ENCODE data around the gene ASB10.

The ASB10 gene

DNA sequence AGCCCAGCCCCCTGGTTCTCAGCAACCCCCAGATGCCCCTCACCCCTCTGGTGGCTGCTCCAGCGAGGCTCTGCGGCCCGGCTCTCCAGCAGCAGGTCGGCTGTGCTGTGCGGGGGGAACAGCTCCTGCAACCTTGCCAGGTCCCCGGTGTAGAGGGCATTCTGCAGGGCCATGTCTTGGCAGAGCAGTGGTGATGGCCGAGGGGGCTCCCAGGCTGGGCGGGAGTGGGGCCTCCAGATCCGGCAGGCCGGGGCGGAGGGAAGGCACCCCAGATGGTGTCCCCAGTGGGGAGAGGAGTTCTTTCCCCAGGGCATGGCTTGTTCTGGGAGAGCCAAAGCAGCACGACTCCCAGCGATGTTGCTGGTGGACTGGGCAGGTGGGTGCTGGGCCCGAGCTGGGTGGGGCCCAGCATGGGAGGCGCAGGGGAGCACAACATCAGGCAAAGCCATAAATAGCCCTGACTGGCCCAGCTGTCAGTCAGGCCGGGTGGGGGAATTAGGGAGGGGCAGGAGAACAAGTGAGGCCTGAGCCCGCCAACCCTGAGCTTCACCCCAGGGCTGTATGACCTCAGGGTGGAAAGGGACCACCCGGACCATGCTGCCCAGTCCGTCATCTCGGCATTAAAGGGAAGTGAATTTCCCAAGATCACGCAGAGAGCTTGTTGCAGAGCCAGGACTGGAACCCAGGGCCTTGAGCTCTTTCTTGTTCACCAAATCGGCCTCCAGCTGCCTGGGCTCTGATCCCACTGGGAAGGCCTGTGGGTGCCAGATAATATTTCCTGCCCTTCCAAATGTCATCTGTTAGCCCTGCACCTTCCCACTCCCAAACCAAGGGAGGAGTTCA, 580 bp upstream of the ASB10 start:
- DNase-seq: no peak

DNA sequence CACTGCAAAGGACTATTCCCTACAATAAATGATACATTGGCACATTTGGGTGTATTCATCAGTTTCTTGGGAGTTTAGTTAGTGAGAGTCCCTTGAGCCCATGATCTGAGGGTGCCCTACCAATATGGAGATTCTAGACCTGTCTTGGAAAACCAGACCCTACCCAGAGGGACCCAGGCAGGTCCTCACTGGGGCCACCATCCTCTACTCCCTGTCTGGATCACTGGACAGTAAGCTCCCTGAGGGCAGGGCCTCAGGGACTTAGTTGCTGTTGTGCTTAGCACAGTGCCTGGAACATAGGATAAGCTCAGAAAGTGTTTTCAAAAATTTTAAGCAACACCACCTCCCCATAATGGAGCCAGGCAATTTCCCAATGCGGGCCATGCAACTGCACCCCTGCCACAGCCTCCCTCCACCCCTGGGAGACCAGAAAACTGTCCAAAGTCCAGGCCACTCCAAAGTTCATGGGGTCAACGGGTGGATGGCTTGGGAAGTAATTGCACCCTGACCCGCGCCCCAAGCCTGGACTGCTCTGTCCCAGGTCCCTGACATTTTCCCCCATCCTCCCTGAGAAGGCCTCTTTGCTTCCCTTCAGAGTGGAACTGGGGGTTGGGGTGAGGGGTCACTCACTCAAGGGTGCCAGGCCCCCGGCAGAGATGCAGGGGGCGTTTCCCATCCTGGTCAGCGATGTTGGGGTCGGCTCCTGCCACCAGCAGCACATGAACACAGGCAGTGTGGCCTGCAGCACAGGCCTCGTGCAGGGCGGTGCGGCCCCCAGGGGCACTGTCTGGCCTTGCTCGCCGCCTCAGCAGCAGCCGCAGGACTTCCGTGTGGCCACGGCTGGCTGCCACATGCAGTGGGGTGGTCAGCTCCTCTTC, 1.0 kb downstream of the ASB10 start:
- no peak for DNase-seq

DNA sequence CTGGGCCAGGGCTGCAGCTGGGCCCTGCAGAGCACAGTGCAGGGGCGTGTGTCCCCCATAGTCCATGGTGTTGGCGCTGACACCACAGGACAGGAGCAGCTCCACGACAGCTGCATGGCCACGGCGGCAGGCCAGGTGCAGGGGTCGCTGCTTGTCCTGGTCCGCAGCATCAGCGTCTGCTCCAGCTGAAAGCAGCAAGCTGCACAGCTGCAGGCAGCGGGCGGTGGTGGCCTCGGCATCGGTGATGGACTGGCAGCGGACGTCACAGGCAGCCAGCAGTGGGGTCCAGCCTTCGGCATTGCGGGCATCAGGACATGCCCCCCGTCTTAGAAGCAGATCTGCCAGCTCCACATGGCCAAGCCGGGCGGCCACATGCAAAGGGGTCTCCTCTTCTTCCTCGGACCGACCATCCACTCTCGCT, 6.0 kb downstream of the ASB10 start:
- no peak for DNase-seq

DNA sequence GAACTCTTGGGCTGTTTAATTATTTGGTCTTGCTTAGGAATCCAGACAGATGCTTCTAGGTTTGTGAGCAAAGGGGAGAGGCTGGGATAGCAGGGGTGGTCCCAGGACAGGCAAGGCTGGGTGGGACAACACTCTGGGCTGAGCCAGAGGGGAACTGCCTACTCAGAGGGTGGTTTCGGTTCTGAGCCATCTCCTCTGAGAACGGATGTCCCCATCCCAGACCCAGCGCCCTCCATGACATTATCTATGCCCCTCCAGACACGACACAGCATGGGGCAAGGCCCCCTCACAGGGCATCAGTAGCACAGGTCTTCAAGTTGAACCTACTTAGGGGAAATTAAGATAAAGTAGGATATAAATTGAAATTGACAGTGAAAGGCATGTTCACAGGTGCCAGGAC, 7.1 kb downstream of the ASB10 start:
- DNase-seq: no peak

DNA sequence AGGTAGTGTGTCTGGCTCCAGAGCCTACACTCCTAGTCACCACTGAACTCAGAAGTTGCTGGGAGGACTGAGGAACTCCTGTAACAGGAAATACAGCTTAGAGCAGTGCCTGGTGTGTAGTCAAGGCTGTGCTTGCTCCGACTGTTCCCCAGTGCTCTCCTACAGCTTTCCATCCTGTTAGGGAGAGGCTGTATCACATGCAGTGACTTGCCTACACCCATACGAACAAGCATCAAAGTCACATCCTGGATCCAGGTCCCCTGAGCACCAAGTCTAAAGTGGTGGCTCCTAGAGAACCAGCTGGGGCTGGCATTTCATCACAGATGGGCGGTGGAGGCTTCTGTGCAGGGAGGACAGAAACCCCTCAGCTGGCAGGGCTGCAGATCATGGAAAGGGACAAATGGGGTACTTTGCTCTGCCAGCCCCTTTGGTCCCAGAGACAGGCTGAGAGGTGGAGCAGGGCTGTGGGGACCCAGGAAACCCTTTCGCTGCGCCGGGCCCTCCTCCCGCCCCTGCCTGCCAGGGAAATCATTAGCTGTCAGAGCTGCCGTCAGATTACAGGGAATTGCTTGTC, 7.7 kb downstream of the ASB10 start:
- no peak for DNase-seq

DNA sequence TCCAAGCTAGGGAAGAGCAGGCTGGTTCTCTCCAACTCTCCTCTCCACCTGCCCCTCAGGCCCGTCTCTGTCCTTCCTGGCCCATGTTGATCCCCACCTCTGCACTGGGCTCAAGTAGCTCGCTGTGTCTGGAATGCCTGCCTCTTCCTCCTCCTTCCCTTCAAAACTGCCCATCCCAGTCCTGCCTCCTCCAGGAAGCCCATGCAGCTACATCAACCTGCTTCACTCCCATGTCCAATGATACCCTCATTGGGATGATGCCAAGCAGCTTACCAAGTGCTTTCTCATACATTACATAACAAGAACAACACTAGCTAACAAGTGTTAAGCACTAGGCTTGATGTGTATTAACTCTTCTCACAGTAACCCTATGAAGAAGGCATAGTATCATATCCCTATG, 8.2 kb downstream of the ASB10 start:
- DNase-seq: no peak

DNA sequence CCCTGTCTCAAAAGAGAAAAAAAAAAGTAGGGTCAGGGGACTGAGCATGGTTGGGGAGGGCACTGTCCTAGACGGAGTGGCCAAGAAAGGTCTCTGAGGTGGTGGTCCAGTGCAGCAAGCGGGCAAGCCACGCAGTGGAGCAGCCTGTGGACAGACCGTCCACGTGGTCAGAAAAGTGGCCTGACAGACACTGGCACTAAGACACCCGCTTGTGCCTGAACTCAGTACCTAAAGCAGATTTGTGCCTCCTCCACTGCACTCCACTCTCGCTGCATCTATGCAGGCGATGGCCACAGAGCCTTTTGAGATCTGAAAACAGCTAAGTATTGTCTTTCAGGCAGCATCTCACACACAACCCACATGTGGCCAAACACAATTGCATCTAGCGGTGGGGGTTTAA, 8.8 kb downstream of the ASB10 start:
- DNase-seq: no peak

DNA sequence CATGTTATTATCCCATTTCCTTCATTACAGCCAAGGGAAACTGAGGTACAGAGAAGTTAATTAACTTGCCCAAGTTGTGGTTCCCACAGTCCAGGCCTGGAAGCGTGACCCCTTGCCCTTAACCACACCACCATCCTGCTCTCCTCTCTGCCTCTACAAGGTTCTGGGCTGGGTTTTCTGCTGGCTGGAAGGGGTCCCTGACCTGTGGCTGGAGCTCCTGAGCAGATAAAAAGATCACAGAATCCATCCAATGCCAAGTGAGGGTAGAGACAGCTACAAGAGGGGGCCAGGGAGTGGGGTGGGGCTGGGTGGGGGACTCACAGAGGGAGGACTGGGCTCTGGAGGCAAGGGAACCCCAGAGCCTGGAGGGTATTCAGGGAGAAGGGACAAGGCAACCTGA, 9.7 kb downstream of the ASB10 start:
- DNase-seq: no peak

DNA sequence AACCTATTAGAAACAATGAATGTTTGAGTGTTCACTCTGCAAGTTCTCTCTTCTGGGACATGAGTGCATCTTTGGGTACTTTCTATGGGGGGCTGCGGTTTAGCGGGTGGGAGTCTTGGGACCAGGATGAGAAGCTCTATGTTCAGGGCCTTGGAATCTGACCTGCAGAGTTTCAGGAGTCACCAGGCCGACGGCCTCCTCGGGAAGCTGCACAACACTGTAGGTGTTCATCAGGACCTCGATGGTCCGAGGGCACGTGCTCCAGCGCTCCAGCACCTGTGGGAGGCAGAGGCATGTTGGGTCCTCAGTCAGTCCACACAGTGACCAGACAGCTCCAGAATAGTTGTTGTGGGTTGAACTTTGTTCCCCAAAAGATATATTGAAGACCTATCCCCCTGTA, 10.6 kb downstream of the ASB10 start:
- no peak for DNase-seq

DNA sequence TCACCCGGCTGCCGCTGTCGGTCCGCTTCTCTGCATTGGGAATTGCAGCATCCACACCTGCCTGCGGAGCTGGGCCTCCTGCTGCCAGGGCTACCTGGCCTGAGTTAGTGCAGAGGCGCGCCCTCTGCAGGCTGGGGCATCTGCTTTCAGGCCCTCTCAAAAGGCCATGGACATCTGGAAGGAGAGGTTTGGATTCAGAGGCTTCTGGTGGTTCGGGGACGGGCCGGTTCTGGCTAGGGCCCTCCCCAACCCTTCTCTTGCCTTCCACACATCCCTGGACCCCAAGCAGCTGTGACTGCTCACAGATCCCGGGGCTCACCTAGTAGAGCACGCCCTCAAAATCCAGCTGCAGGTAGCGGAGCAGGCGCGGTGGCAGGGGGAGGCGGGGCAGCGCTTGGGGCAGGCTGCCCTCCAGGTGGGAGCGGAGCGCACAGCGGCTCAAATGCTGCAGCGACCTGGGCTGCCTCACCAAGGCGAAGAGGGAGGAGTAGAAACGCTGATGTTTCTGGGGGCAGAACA, 11.2 kb downstream of the ASB10 start:
- no peak for DNase-seq

DNA sequence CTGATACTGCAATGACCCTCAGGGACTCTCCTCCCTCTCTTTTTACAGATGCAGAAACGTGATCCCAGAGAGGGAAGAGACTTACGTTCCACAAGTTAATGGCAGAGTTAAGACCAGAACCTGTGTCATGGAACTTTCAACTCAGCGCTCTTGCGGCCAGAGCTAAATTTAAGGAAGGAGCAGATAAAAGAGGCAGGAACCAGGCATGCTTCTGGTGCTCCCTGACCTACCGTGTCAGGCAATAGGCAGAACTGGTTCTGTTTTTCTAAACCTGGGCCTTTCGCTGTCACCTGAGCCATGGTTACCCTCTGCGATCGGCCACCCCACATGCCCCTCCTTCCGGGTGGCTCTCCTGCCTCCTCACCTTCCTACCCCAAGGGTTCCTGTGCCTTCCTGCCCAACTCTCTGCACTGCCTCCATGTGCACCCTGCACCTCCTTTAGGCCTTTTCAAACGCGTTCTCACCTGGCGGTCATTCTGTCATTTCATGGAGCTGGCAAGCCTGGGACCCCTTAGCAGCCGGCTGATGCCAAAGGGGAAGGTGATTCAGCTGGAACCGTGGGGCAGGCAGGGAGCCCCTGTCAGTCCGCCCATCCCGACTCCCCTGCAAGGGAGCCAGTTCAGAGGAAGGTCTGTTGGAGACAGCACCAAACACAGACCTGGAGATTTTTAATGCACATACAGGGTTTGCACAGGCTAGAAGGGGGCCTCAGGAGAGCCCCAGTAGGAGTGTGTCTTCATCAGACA, 11.8 kb downstream of the ASB10 start:
- DNase-seq: no peak

DNA sequence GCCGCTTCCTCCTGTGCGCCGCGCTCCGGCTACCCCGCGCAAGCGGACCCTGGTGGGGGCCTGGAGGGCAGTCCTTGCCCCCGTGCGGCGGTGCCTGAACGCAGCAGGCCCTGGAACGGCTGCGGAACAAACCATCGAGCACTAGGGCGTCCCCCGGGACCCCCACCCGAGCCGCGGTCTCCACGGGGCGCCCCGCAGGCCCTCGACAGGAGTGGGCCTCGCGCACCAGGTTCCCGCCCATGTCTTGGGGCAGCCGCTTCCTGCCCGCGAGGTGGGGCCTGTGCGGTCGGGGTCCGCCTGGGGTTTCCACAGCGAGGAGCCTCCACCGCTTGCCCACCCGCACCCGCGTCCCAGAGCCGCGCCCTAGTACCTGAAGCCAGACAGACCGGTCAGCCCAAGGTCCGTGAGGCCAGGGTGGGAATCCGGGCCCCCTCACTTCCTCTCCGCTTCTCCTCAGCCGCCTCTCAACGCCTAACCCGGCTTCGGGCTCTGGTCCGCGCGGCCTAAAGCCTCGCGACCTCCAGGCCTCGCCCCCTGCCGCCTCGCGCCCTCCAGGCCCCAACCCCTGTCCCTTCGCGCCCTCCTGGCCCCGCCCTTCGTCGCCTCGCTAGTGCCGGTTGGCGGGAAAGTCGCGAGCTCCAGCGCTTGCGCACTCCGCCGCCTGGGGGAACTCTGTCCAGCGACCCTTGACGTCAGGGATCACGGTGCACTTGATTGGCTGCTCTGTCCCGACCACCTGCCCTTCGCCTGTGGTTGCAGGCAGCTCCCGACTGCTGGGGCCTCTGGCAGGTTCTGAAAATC, 12.6 kb downstream of the ASB10 start:
- peak; percentile 52 for DNase-seq

DNA sequence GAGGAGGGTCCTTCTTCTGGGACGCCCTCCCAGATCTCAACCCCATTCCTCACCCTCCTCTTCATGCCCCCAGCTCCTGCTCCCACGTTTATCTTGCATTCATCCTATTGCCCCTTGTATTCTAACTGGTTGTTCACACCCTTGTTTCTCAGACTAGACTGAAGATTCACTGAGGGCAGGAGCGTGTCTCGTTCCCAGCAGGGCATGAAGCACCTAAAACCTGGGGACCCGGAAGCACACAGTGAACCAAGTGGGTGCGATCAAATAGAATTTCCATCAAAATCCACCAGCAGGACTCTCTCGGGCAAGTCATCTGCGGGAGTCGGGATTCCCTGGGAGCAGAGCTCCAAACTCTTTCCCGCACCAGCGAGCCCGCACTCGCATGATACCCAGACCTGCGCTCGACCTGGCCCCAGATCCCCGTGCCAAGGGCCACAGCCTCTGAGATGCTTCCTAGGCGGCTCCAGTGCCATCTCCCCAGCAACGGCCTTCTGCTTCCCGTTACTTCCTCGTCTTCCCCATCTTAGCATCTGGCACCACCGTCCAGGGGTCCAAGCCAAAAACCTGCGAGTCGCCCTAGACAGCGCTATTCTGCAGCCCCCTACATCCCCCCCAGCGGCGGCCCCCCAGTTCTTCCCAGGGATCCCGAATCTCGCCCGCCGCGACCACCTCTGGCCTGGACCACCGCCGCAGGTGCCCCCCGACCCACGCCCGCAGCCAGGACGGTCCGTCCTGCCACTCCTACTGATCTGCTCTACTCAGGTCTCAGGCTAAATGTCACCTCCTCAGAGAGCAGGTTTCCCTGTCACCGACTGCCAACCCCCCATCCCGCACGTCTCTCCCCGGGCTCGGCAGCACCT, 13.4 kb downstream of the ASB10 start:
- no peak for DNase-seq

DNA sequence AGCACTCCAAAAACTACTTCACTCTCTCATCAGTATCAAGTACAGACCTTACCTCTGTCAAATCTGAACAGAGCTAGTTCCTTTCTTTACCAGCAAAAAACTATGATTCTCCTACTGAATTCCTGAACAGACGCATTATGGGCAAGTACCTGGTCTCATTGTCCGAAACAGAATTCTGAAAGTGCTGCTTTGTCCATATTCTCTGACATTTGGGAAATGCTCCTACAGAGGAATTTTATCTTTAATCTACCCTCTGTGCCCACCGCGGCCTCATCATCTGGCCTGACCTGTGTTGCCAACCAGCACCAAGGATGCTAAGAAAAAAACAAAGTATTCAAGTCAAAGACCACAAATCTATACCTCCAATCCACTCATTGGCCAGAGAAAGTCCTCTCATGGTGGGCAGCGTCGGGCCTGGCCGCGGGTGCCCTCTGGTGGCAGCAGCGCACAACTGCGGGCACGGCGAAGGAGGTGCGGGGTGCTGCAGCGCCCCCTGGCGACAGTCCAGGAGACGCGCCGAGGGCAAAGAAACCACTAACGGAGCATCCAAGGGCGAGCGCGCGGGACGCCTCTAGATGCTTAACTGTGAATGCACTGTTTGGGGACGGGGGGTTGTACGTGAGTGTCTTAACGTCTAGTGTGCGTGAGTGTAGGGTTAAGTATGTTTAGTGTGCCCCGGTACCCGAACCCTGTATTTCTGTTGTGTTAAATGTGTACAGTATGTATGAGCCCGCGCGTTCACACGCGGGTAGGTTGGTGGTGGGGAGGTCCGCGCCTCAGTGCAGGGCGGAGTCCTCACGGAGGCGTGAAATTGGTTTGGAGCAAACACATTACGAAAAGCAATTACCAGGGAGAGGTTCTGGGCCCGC, 14.5 kb downstream of the ASB10 start:
- peak; percentile 88 for DNase-seq

DNA sequence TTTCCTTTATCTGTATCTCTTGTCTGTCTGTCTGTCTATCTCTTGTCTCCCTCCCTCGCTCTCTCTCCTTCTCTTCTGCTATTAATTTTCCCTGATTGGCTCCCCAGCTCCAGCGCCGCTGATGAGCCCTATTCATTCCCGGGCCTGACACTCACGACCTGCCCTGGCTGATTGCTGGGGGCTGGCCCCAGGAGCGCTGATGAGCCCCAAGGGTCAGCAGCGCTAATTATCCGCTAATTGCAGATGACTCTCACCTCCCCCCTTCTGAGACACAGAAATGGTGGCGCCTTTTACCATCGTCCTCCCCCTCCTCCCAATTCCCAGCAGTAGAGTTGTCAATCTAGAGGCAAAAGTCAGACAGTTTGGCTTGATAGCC, 18.3 kb downstream of the ASB10 start:
- no peak for DNase-seq

DNA sequence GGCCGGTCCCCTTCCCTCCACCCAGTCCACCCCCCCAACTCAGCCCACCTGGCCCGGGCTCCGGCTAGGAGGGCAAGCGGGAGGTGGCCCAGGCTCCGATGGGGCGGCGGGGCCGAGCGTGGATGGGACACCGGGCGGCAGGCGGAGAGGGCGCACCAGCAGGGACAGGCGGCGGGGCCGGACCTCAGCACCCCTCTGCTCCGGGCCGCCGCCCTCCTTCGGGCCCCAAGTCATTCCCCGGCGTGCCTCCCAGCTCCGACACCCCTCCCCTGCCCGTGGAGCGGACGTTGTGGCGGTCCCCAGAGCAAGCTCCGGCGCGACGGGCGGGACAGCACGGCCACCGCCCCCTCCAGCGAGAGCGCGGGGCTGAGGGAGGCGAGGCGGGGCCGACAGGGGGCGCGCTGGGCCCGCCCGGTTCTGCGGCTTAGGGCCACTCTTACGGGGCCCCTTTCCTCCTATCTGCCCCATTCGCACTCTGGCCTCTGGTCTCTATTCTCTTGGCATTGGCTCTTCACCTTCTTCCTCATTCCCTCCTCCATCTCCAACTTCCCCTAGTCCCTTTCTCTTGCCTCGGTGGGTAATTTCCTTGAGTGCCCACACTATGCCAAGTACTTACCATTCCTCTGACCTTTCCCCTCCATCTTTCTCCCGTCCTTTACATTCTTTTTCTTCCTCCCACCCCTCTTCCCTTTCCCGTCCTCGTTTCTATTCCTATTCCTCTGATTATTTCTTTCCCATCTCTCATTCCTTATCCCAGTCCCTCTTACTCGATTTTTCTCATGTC, 18.9 kb downstream of the ASB10 start:
- DNase-seq: peak; percentile 80

DNA sequence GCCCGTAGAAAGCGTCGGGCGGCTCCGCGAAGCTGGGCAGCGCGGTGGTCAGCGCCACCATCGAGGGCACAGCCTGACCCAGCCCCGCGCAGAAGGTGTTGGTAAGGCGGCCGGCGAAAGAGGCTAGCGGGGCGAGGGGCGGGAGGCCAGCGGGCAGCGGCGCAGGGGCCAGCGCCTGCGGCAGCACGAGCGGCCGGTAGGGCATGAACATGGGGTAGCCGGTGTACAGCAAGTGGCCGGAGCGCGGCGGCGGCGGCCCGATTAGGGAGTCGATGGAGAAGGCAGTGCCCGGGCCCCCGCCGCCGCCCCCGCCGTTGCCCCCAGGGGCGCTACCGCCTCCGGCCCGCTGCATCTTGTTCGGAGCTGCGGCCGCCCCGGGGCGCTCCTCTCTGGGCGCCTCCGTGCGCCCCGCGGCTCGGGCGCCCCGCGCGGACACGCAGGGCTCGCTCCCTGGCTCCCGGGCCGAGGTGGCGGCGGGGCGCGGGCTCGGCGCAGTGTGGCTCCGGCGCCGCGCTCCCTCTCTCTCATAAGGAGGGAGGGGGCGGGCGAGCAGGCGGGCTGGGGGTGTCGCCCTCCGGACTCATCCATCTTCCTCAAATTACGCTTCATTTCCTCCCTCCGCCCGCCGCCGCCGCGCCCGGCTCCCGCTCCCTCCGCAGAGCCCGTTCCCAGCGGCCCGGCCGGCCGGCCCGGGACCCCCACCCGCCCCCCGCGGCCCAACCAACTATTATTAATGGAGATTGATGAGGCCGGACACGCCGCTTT, 19.7 kb downstream of the ASB10 start, which contains the start of gene GBX1:
Gene GBX1, minus strand, starts transcription at position 498 of the 765 bp plus-strand sequence. Its CDS starts 146 bp downstream, at position 352.
- DNase-seq: no peak

DNA sequence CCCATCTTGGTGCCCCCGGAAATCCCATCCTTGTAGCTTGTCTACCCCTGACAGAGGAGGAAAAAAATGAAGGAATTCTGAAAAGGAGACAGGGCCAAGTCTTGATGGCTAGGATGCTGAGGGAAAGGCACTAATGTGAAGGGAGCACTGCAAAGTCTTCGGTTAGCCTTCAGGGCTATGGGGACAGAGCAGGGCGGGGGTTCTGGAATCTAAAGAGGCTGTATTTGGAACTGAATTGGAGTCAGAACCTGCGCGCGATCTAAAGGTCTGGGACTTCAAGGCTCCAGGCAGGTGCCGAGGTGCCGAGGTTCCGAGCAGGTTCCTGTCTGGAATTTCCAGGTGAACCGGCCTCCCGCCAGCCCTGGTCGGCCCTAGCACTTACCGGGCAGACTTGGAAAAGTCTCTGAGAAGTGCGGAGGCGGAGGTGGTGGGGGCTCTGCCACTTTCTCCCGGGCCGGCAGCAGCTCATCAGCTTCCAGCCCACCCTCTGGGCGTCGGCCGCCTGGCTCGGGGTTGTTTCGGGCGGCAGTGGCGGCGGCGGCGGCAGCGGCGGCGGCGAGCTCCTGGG, 20.3 kb downstream of the ASB10 start:
- no peak for DNase-seq

Measured in stimulated activated CD8-positive, alpha-beta memory T cell treated with anti-CD3 and anti-CD28 coated beads, Interleukin-4, amount 100 ng/mL, for 48 hours (primary cell).